ENCODE results near the gene FBRSL1. TPM values are rescaled to one million over a fixed set of nuclear protein-coding genes. Genes with fewer than 3 reads are reported as not detected.
A peak's percentile ranks its signal among the peaks of the same experiment; 100 is the strongest.

The FBRSL1 gene
- total and polyA plus RNA-seq, 3 donors from 2014 or later = 51.1 to 98.9 (median 88.3) TPM

DNA sequence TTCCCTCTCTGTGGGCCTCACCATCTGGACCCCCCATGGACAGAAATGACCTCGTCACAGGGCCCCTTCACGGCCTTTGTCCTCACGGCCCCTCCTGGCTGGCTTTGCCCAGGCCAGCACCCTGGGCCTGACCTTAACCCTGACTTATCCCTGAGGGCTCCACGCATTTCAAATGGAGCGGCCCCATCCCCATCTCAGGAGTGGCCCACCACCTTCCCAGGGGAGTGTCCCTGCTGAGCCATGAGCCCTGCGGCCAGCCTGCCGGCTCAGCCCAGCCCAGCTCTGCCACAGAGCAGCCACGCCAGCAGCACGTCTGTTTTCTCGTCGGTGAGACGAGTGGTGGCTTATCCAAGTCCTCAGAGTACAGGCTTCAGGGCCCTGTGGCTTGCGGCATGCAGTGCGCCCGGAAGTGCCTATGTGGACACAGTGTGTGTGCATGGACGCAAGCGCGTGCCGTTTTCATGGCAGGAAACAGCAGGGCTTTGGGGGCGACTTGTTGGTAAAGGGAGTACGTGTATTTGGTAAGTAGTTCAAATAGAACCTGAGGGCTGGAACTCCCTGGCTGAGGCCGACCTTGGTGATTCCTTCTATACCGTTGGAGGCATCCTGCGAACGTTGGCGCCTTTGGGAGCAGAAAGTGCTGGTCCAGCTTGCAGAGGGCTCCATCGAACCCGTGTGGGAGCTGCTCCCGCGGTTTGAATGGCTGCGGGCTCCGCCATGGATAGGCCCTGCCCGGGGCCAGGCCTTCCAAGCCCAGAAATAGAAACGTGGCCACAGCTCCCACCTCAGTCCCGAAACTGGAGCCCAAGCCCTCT, 68.3 kb downstream of the FBRSL1 start:
- H3K4me1 ChIP-seq = peaks cover 14% of the 10 kb centered on the region
- no peak overlapping the region for H3K27ac ChIP-seq
- H3K4me3 ChIP-seq = no peak overlapping the region
- intact Hi-C loops (cut with DNase I; ENCODE audit: low total_unique reads) = no loop called here
- H3K36me3 ChIP-seq (ENCODE audit: low read depth, missing control alignments) = no peaks in the 10 kb centered on the region
- 82 to 88% methylated on average over 23 to 35 of the region's 35 CpGs for WGBS, 2 donors
- no peak for DNase-seq
- no peaks in the 10 kb centered on the region for H3K27me3 ChIP-seq
- H3K9me3 ChIP-seq = no peaks in the 10 kb centered on the region
- no peak for TF ChIP-seq CTCF (IDR thresholded peaks at IDR 0.05)

GRCh38 chr12:132558861-132559623, 69.1 kb downstream of the FBRSL1 start:
- Histone ChIP-seq H3K4me1 (peaks cover 14% of the 10 kb centered on the region), H3K9me3 (no peaks in the 10 kb centered on the region), H3K27me3 (no peaks in the 10 kb centered on the region), H3K27ac (no peak overlapping the region), H3K36me3 (ENCODE audit: low read depth, missing control alignments) (no peaks in the 10 kb centered on the region), H3K4me3 (peak overlapping the region; percentile 45 to 53)
- DNase-seq = no peak
- no peak for TF ChIP-seq POLR2A (IDR thresholded peaks at IDR 0.05)
- TF ChIP-seq CTCF (IDR thresholded peaks at IDR 0.05) = no peak
- 45 to 53% methylated on average over 9 to 45 of the region's 45 CpGs for WGBS, 2 donors
- intact Hi-C loops (cut with DNase I; ENCODE audit: low total_unique reads) = no loop called here

DNA sequence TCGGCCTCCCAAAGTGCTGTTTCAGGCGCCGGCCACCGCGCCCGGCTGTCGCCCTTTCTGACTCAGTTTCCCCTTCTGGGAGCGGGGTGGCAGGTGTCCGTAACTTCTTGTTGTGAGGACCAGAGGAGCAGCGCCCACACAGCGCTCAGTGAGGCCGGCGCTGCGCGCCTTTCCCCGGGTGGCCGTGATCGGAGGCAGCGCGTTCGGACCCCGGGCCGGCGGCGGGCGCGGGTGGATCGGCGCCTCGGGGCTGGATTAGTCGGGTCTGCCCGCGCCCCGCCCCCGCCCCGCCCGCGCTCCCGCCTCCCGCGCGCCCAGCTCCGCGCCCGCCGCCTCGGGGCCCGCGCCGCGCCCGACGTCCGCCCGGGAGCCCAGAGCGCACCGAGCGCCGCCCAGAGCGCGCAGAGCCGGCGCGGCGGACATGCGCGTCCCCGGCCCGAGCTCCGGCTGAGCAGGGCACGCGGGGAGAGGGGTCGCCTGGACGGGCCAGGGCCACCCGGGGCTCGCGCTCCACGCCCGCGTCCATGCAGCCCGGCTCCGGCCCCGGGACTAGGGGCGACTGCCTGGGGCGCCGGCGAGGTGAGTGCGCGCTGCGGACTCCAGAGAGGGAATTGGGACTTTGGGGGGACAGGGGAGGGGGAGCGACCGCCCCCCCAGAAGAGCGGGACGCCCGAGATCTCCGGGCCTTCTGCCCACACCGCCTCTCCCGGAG, 69.9 kb downstream of the FBRSL1 start:
- TF ChIP-seq POLR2A (IDR thresholded peaks at IDR 0.05) (no peak), CTCF (IDR thresholded peaks at IDR 0.05) (no peak)
- DNase-seq = peak; percentile 48
- H3K9me3 ChIP-seq = no peaks in the 10 kb centered on the region
- H3K4me1 ChIP-seq = peaks cover 14% of the 10 kb centered on the region
- no peak overlapping the region for H3K27ac ChIP-seq
- H3K27me3 ChIP-seq = no peaks in the 10 kb centered on the region
- intact Hi-C loops (cut with DNase I; ENCODE audit: low total_unique reads) = no loop called here
- H3K36me3 ChIP-seq (ENCODE audit: low read depth, missing control alignments) = no peaks in the 10 kb centered on the region
- peak overlapping the region; percentile 53 to 62 for H3K4me3 ChIP-seq
- WGBS, 2 donors = 0 to 1% methylated on average over 3 to 69 of the region's 98 CpGs

DNA sequence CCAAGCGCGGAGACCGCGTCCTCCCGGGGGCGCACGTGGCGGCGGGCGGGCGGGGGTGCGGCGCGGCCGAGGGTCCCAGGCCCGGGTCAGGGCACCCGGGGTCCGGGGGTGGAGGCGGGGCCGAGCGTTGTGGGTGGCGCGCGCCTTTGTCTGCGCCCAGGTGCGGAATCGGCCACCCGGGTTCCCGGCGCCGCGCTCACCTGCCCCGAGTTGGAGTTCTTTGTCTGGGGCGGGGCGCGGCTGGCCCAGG, 70.3 kb downstream of the FBRSL1 start:
- Histone ChIP-seq H3K36me3 (ENCODE audit: low read depth, missing control alignments) (no peaks in the 10 kb centered on the region), H3K9me3 (no peaks in the 10 kb centered on the region), H3K4me1 (peaks cover 14% of the 10 kb centered on the region), H3K27ac (no peak overlapping the region), H3K27me3 (no peaks in the 10 kb centered on the region), H3K4me3 (peak overlapping the region; percentile 53 to 62)
- TF ChIP-seq POLR2A (IDR thresholded peaks at IDR 0.05) (no peak), CTCF (IDR thresholded peaks at IDR 0.05) (no peak)
- WGBS, 2 donors = 0% methylated on average over 23 of the region's 36 CpGs; no CpG with 5 or more reads in 1 of the 2 donors
- intact Hi-C loops (cut with DNase I; ENCODE audit: low total_unique reads) = no loop called here
- DNase-seq = no peak
